Kidney (tissue), 14 donors: ENCODE data around the gene PPP2R2B. TPM values are rescaled to one million over a fixed set of nuclear protein-coding genes. Genes with fewer than 3 reads are reported as not detected.

ENCODE experiments used
- DNase-seq, 5 donors: peaks; one replicate each; pipeline ENCODE4 v3.0.0-alpha.2; 2013 to 2020
- FAIRE-seq: peaks from 2 replicates; lab custom pipeline; 2012; peaks lifted over from hg19 to GRCh38; lab: Jason Lieb, UNC
- H3K27ac ChIP-seq, 2 donors: one replicate each; pipeline ENCODE4 v1.7.0; 2013; ENCODE audit warnings: low read depth in 2 of 2, low read length in 2 of 2, inconsistent platforms in 1 of 2
- H3K27me3 ChIP-seq: one replicate; pipeline ENCODE4 v1.7.1; 2013; ENCODE audit warnings: low read length, inconsistent platforms; ENCODE audit not compliant: control insufficient read depth, insufficient read depth
- H3K36me3 ChIP-seq, 3 donors: one replicate each; pipeline versions ENCODE4 v1.7.0 to v1.7.1; 2013; ENCODE audit warnings: low read length in 3 of 3, control low read depth in 1 of 3, inconsistent platforms in 1 of 3; ENCODE audit not compliant: insufficient read depth in 3 of 3, control insufficient read depth in 2 of 3
- H3K4me1 ChIP-seq, 3 donors: one replicate each; pipeline versions ENCODE4 v1.7.0 to v1.7.1; 2013; ENCODE audit warnings: low read length in 3 of 3, inconsistent platforms in 1 of 3, low read depth in 1 of 3; ENCODE audit not compliant: control insufficient read depth in 2 of 3, insufficient read depth in 2 of 3
- H3K4me3 ChIP-seq, 3 donors: one replicate each; pipeline versions ENCODE4 v1.7.0 to v1.8.1; 2013; ENCODE audit warnings: low read length in 3 of 3, control low read depth in 1 of 3, inconsistent platforms in 1 of 3
- H3K9ac ChIP-seq, 3 donors: one replicate each; pipeline versions ENCODE4 v1.7.0 to v1.7.1; 2013; ENCODE audit warnings: low read length in 3 of 3, control low read depth in 1 of 3, inconsistent platforms in 1 of 3
- H3K9me3 ChIP-seq, 3 donors: one replicate each; pipeline versions ENCODE4 v1.7.0 to v1.7.1; 2013; ENCODE audit warnings: low read length in 3 of 3, control low read depth in 1 of 3, inconsistent platforms in 1 of 3; ENCODE audit not compliant: control insufficient read depth in 2 of 3, insufficient read depth in 1 of 3
- CTCF ChIP-seq: IDR thresholded peaks from 3 replicates; pipeline ENCODE4 v1.5.1; 2012; ENCODE audit warnings: mild to moderate bottlenecking, moderate library complexity, borderline replicate concordance; ENCODE audit not compliant: insufficient read depth; ENCODE audit errors: extremely low read depth
- intact Hi-C: fragments of 100-400 bp; cut with DNase I; formaldehyde crosslinking; loops from one replicate; pipeline ENCODE4 v1.11.1; 2022
- polyA plus RNA-seq: library from polyadenylated mRNA; stranded (reverse); fragments of 350-450 nt; fragmentation: Illumina TruSeq; extraction: RNeasy Lipid Tissue Mini Kit (QIAGEN cat#74804); gene quantifications from one replicate; pipeline ENCODE4 v1.2.3, GENCODE V29; 2014; ENCODE audit warnings: low read depth, low replicate concordance; ENCODE audit not compliant: insufficient read depth
- total RNA-seq: library from RNA; stranded (reverse); fragmentation: NEBNext Ultra II Directional; extraction: Animal tissue kit (Norgen Biotek cat#: 25700); gene quantifications from one replicate; pipeline ENCODE4 v1.2.1, GENCODE V29; 2021
- donor health status: control.
- donor health status: control.
- donor health status: control.
- donor health status: control.
- donor health status: control.
- donor health status: DM: yes; HTN: yes; CAD: no.
- donor health status: Normal renal cell carcinoma (clear cell type).

PPP2R2B gene
- total and polyA plus RNA-seq, 2 donors from 2014 or later = 4.0 to 8.2 TPM

- no peaks in the 10 kb centered on the region for H3K27me3 ChIP-seq
- intact Hi-C loops = no loop called here
Observed at GRCh38 chr5:146883511-146883910, 5.0 kb upstream of the PPP2R2B start.

GRCh38 chr5:146880966-146881365 is 2.4 kb upstream of the PPP2R2B start:
- no peak overlapping the region for H3K4me3 ChIP-seq
- intact Hi-C loops = no loop called here
- no peak for DNase-seq
- no peaks in the 10 kb centered on the region for H3K36me3 ChIP-seq
- H3K9me3 ChIP-seq = no peaks in the 10 kb centered on the region
- H3K27me3 ChIP-seq = peaks cover 2% of the 10 kb centered on the region
- H3K27ac ChIP-seq = no peak overlapping the region
- H3K9ac ChIP-seq = no peak overlapping the region
- no peak for FAIRE-seq
- H3K4me1 ChIP-seq = peaks cover 0 to 4% (median 0%) of the 10 kb centered on the region in 3 donors
- TF ChIP-seq CTCF = no peak

More at GRCh38 chr5:146883511-146883910, 5.0 kb upstream of the PPP2R2B start:
- no peak for TF ChIP-seq CTCF
- Histone ChIP-seq H3K9me3 (no peaks in the 10 kb centered on the region), H3K36me3 (no peaks in the 10 kb centered on the region), H3K4me3 (no peak overlapping the region), H3K4me1 (peaks cover 0 to 4% (median 0%) of the 10 kb centered on the region in 3 donors), H3K27ac (no peak overlapping the region), H3K9ac (no peak overlapping the region)
- FAIRE-seq (no peak), DNase-seq (peak in 1 of 5 donors; percentile 8)

GRCh38 chr5:146877783-146878475 is 628 bp downstream of the PPP2R2B start:
- Histone ChIP-seq H3K4me1 (peaks cover 0 to 4% (median 0%) of the 10 kb centered on the region in 3 donors), H3K4me3 (peak overlapping the region; percentile 50 to 68 (median 59)), H3K27ac (no peak overlapping the region), H3K9me3 (no peaks in the 10 kb centered on the region), H3K9ac (peak overlapping the region in 1 of 3 donors; percentile 46), H3K27me3 (peaks cover 2% of the 10 kb centered on the region), H3K36me3 (no peaks in the 10 kb centered on the region)
- FAIRE-seq (no peak), DNase-seq (peak; percentile 67 to 74 (median 70))
- no peak for TF ChIP-seq CTCF
- intact Hi-C loops = no loop called here
